Central memory CD8-positive, alpha-beta T cell (primary cell): ENCODE results near the gene DAP3.

Experiments
- ATAC-seq: fragments of 150-1000 bp; cut with Tn5 transposase; replicated peaks from 2 replicates; pipeline ENCODE4 v1.10.0; 2022; ENCODE audit warnings: mild to moderate bottlenecking, moderate FRiP score, moderate number of reproducible peaks; ENCODE audit not compliant: poor library complexity, severe bottlenecking; ENCODE audit errors: extremely low read depth
- DNase-seq, 2 donors: peaks; one replicate each; pipeline ENCODE4 v3.0.0; 2021; ENCODE audit warnings: low spot score in 2 of 2
- H3K27ac Mint-ChIP-seq: one replicate; pipeline ENCODE4 v1.8.0; 2022; ENCODE audit warnings: low read depth, mild to moderate bottlenecking, moderate library complexity, mixed read lengths
- H3K27me3 Mint-ChIP-seq: one replicate; pipeline ENCODE4 v1.8.0; 2022; ENCODE audit warnings: mixed read lengths
- H3K36me3 Mint-ChIP-seq: one replicate; pipeline ENCODE4 v1.8.0; 2022; ENCODE audit warnings: mild to moderate bottlenecking, moderate library complexity, mixed read lengths; ENCODE audit not compliant: insufficient read depth
- H3K4me1 Mint-ChIP-seq: one replicate; pipeline ENCODE4 v1.8.0; 2022; ENCODE audit warnings: mixed read lengths
- H3K4me3 Mint-ChIP-seq: one replicate; pipeline ENCODE4 v1.8.0; 2022; ENCODE audit warnings: mild to moderate bottlenecking, moderate library complexity, mixed read lengths
- H3K9me3 Mint-ChIP-seq: one replicate; pipeline ENCODE4 v1.8.0; 2022; ENCODE audit warnings: mixed read lengths

DAP3 gene

DNA sequence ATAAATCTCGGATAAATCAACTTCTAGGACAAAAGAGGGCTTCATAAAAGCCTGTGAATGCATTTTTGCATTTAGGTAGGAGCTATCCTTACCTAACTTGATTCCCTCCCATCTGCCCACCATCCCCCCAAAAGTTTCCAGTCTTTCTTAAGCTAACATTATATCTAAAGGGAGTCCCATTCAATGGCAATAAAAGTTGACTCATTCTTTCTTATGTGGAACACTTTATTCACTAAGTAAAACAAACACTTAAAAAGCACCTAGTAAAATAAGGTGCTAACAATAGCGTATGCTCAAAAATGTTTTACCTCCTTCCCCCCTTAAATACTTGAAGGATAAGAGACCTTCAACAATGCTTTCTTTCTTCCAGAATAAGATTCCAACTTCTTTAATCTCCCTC, 84.3 kb downstream of the DAP3 start:
- DNase-seq: no peak
- no peaks in the 10 kb centered on the region for H3K27me3 Mint-ChIP-seq
- H3K4me1 Mint-ChIP-seq: no peaks in the 10 kb centered on the region
- H3K36me3 Mint-ChIP-seq: peaks cover 84% of the 10 kb centered on the region
- ATAC-seq: no peak
- no peak overlapping the region for H3K4me3 Mint-ChIP-seq
- H3K27ac Mint-ChIP-seq: no peak overlapping the region
- no peaks in the 10 kb centered on the region for H3K9me3 Mint-ChIP-seq

DNA sequence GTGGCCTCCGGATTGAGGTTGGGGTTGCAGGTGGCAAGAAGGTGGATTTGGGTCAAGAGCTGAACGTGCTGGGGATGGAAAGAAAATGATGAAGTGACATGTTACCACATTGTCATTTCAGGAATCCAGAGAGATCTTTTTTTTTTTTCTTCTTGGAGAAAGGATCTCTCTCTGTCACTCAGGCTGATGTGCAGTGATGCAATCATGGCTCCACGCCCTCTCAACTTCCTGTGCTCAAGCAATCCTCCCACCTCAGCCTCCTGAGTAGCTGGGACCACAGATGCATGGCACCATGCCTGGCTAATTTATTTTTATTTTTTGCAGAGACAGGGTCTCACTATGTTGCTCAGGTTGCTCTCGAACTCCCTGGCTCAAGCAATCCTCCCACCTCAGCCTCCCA, 87.5 kb downstream of the DAP3 start:
- DNase-seq: no peak
- Mint-ChIP-seq H3K4me3 (no peak overlapping the region), H3K27ac (no peak overlapping the region), H3K27me3 (no peaks in the 10 kb centered on the region), H3K4me1 (no peaks in the 10 kb centered on the region), H3K36me3 (peaks cover 55% of the 10 kb centered on the region), H3K9me3 (no peaks in the 10 kb centered on the region)
- ATAC-seq: no peak

GRCh38 chr1:155777582-155777981, 88.7 kb downstream of the DAP3 start:
- no peaks in the 10 kb centered on the region for H3K27me3 Mint-ChIP-seq
- no peak overlapping the region for H3K4me3 Mint-ChIP-seq
- H3K27ac Mint-ChIP-seq: no peak overlapping the region

More at GRCh38 chr1:155777582-155777981, 88.7 kb downstream of the DAP3 start:
- peaks cover 51% of the 10 kb centered on the region for H3K36me3 Mint-ChIP-seq
- no peaks in the 10 kb centered on the region for H3K4me1 Mint-ChIP-seq
- no peak for ATAC-seq
- DNase-seq: no peak
- H3K9me3 Mint-ChIP-seq: no peaks in the 10 kb centered on the region
